A673 (cell line): ENCODE data around the gene LYSMD4. TPM values are rescaled to one million over a fixed set of nuclear protein-coding genes. Genes with fewer than 3 reads are reported as not detected.

Experiments used
- BruUV-seq: library from RNA; stranded (reverse); fragments of 400-500 nt; replicated peaks from 2 replicates; lab custom pipeline; 2021; lab: Mats Ljungman, UMichigan
- CTCF ChIA-PET: fragments of 300-600 bp; sonication (Branson Sonifier 250); formaldehyde crosslinking; loops from one replicate; lab custom pipeline; 2022; ENCODE audit warnings: antibody characterized with exemption; lab: Charles Lee
- POLR2A ChIA-PET: fragments of 300-600 bp; sonication (Branson Sonifier 250); formaldehyde crosslinking; loops from one replicate; lab custom pipeline; 2022; ENCODE audit warnings: antibody characterized with exemption; ENCODE audit not compliant: low non-redundant PET; lab: Charles Lee
- DNase-seq: peaks from one replicate; pipeline ENCODE4 v3.0.0-alpha.2; 2015; ENCODE audit warnings: low spot score
- H3K27ac ChIP-seq: fragments of 200-600 bp; sonication (generic); 2 replicates; pipeline ENCODE4 v1.5.1; 2016; ENCODE audit warnings: mixed run types, low read depth, mild to moderate bottlenecking, mixed read lengths, antibody characterized with exemption, low read length; ENCODE audit not compliant: poor library complexity, severe bottlenecking
- H3K27me3 ChIP-seq: fragments of 200-600 bp; sonication (generic); replicated peaks from 2 replicates; pipeline ENCODE4 v1.6.1; 2017; ENCODE audit warnings: mixed run types, low read depth, mild to moderate bottlenecking, mixed read lengths, antibody characterized with exemption, low read length; ENCODE audit not compliant: insufficient read depth, poor library complexity
- H3K36me3 ChIP-seq: fragments of 200-600 bp; sonication (generic); 2 replicates; pipeline ENCODE4 v1.6.1; 2016; ENCODE audit warnings: mixed run types, mild to moderate bottlenecking, mixed read lengths, antibody characterized with exemption, low read length; ENCODE audit not compliant: insufficient read depth, poor library complexity, severe bottlenecking
- H3K4me1 ChIP-seq: fragments of 200-600 bp; sonication (generic); 2 replicates; pipeline ENCODE4 v1.6.1; 2017; ENCODE audit warnings: mixed run types, mild to moderate bottlenecking, mixed read lengths, antibody characterized with exemption, low read length; ENCODE audit not compliant: insufficient read depth, poor library complexity, severe bottlenecking
- H3K4me3 ChIP-seq: fragments of 200-600 bp; sonication (generic); 2 replicates; pipeline ENCODE4 v1.5.1; 2016; ENCODE audit warnings: low read depth, mixed run types, mild to moderate bottlenecking, mixed read lengths, low read length; ENCODE audit not compliant: poor library complexity, severe bottlenecking
- H3K9me3 ChIP-seq: fragments of 200-600 bp; sonication (generic); 2 replicates; pipeline ENCODE4 v1.6.1; 2016; ENCODE audit warnings: mixed run types, low read depth, mild to moderate bottlenecking, mixed read lengths, antibody characterized with exemption, low read length; ENCODE audit not compliant: poor library complexity, severe bottlenecking
- CTCF ChIP-seq: fragments of 300-800, 200-600 bp; sonication (generic); conservative IDR thresholded peaks from 2 replicates; pipeline ENCODE4 v1.5.1; 2017; ENCODE audit warnings: low read depth, mild to moderate bottlenecking, antibody characterized with exemption, low read length, moderate library complexity, mixed read lengths
- EZH2 ChIP-seq: fragments of 200-600 bp; sonication (generic); IDR thresholded peaks from 2 replicates; pipeline ENCODE4 v1.6.1; 2017; ENCODE audit warnings: borderline replicate concordance, low read depth, mild to moderate bottlenecking, mixed read lengths, antibody characterized with exemption, low read length; ENCODE audit not compliant: poor library complexity, severe bottlenecking
- intact Hi-C: fragments of 100-400 bp; cut with micrococcal nuclease; formaldehyde crosslinking; loops from one replicate; pipeline ENCODE4 v1.10.0; 2022; ENCODE audit not compliant: unreplicated experiment
- total RNA-seq: library from RNA; stranded (reverse); gene quantifications from 2 replicates; pipeline ENCODE4 v1.2.3, GENCODE V29; 2021

LYSMD4 gene
- total RNA-seq, 1 experiment from 2014 or later = 5.8 TPM

- H3K4me3 ChIP-seq = no peak overlapping the region
- no peak overlapping the region for H3K27ac ChIP-seq
- H3K9me3 ChIP-seq = no peaks in the 10 kb centered on the region
- intact Hi-C loops = no loop called here
- no peaks in the 10 kb centered on the region for H3K27me3 ChIP-seq
- POLR2A ChIA-PET = no interaction called here
- DNase-seq = no peak
- CTCF ChIA-PET = interaction anchor here (2.0 kb wide), 1 partner anchor 23 kb away, joined by 5 read pairs; no protein-coding TSS in a partner anchor
- BruUV-seq = no TSS peak
- peaks cover 3% of the 10 kb centered on the region for H3K36me3 ChIP-seq
- TF ChIP-seq CTCF (no peak), EZH2 (no peak)
- H3K4me1 ChIP-seq = no peaks in the 10 kb centered on the region
Measured at GRCh38 chr15:99727330-99727729, 5.9 kb downstream of the LYSMD4 start.

GRCh38 chr15:99726333-99726732 lies 6.9 kb downstream of the LYSMD4 start:
- Histone ChIP-seq H3K27me3 (no peaks in the 10 kb centered on the region), H3K9me3 (no peaks in the 10 kb centered on the region), H3K27ac (no peak overlapping the region), H3K36me3 (peaks cover 3% of the 10 kb centered on the region), H3K4me3 (no peak overlapping the region), H3K4me1 (no peaks in the 10 kb centered on the region)
- intact Hi-C loops = no loop called here
- no peak for TF ChIP-seq CTCF
- no peak for TF ChIP-seq EZH2
- ChIA-PET CTCF (no interaction called here), POLR2A (no interaction called here)
- DNase-seq = no peak
- no TSS peak for BruUV-seq

- ChIA-PET POLR2A (no interaction called here), CTCF (interaction anchor here (0.7 kb wide), 1 partner anchor 35 kb away, joined by 4 read pairs; no protein-coding TSS in a partner anchor)
- no peak overlapping the region for H3K27ac ChIP-seq
- DNase-seq = no peak
- intact Hi-C loops = no loop called here
- no peak for TF ChIP-seq EZH2
- TF ChIP-seq CTCF = no peak
- no peak overlapping the region for H3K4me3 ChIP-seq
- H3K9me3 ChIP-seq = no peaks in the 10 kb centered on the region
- no TSS peak for BruUV-seq
- no peaks in the 10 kb centered on the region for H3K36me3 ChIP-seq
- peaks cover 12% of the 10 kb centered on the region for H3K4me1 ChIP-seq
- H3K27me3 ChIP-seq = no peaks in the 10 kb centered on the region
Measured at GRCh38 chr15:99722406-99722805, 10.8 kb downstream of the LYSMD4 start.
